Keratinocyte (primary cell): ENCODE data around the gene NUP214.

Experiments
- CTCF ChIP-seq, 3 experiments: IDR thresholded peaks in 1 of 3; conservative IDR thresholded peaks in 1 of 3; optimal IDR thresholded peaks in 1 of 3; 2 replicates in 2 of 3; 3 replicates in 1 of 3; pipeline versions ENCODE3 to v1.5.1; 2011; ENCODE audit warnings: low read length in 3 of 3, mild to moderate bottlenecking in 3 of 3, moderate library complexity in 2 of 3, control low read depth in 1 of 3, inconsistent platforms in 1 of 3; ENCODE audit not compliant: insufficient read depth in 2 of 3; ENCODE audit errors: extremely low read depth in 1 of 3
- EZH2 ChIP-seq: IDR thresholded peaks from one replicate; pipeline ENCODE4 v1.6.1; 2012; ENCODE audit warnings: inconsistent platforms, mild to moderate bottlenecking, low read length, moderate library complexity

DNA sequence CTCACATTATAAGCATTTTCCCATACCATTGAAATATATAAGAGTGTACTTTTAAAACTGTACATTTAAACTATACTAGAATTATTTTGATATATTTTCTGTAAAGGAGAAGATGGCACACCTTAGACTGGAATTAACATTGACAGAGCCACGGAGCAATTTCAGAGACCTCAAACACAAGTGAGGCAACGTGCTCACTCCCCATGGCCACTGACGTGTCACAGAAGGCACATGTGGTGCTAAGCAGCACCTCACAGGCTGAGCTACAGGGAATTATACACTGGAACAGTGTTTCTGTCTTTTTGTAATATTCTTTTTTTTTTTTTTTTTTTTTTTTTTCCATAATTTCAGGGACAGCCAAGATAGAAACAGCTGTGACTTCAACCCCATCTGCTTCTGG, 66.5 kb downstream of the NUP214 start:
- TF ChIP-seq EZH2 (no peak), CTCF (optimal IDR thresholded peaks at IDR 0.05 in 1 of 3, IDR thresholded peaks at IDR 0.05 in 1 of 3, conservative IDR thresholded peaks at IDR 0.05 in 1 of 3; ENCODE audit: extremely low read depth in 1 of 3, insufficient read depth in 2 of 3, low read length in 3 of 3) (no peak)
